ENCODE measurements around the gene RERGL. TPM values are rescaled to one million over a fixed set of nuclear protein-coding genes. Genes with fewer than 3 reads are reported as not detected.

Gene RERGL
- total RNA-seq, 1 experiment from 2014 or later, result not detected

GRCh38 chr12:18135086-18135485 is 45.1 kb upstream of the RERGL start:
- POLR2A ChIA-PET, result interaction anchor here (0.6 kb wide), 1 partner anchor 1217 kb away, joined by 3 read pairs; no protein-coding TSS in a partner anchor
- H3K4me3 Mint-ChIP-seq, result no peak overlapping the region
- no peaks in the 10 kb centered on the region for H3K27me3 Mint-ChIP-seq (ENCODE audit: low read depth)
- no peaks in the 10 kb centered on the region for H3K9me3 Mint-ChIP-seq
- H3K36me3 Mint-ChIP-seq, result no peaks in the 10 kb centered on the region
- no peak for ATAC-seq
- H3K27ac Mint-ChIP-seq, result no peak overlapping the region
- H3K4me1 Mint-ChIP-seq, result peaks cover 12% of the 10 kb centered on the region
- CTCF ChIA-PET, result interaction anchor here (0.6 kb wide), 1 partner anchor 39 kb away, joined by 3 read pairs; no protein-coding TSS in a partner anchor
- TF ChIP-seq ZNF416 (CRISPR knock-in tag; IDR thresholded peaks at IDR 0.05) (no peak), FOXP1 (CRISPR knock-in tag; IDR thresholded peaks at IDR 0.05; ENCODE audit: borderline replicate concordance) (no peak), KAT7 (CRISPR knock-in tag; IDR thresholded peaks at IDR 0.05; ENCODE audit: borderline replicate concordance) (no peak), FOXP4 (CRISPR knock-in tag; IDR thresholded peaks at IDR 0.05) (no peak), SMAD3 (CRISPR knock-in tag; IDR thresholded peaks at IDR 0.05; ENCODE audit: borderline replicate concordance) (no peak), MXD4 (CRISPR knock-in tag; IDR thresholded peaks at IDR 0.05; ENCODE audit: borderline replicate concordance) (no peak)
- no peak for DNase-seq (ENCODE audit: low spot score)

- ChIA-PET POLR2A (no interaction called here), CTCF (no interaction called here)
- peaks cover 26% of the 10 kb centered on the region for H3K9me3 Mint-ChIP-seq
- TF ChIP-seq RORB (CRISPR knock-in tag; IDR thresholded peaks at IDR 0.05) (no peak), ZNF396 (CRISPR knock-in tag; IDR thresholded peaks at IDR 0.05; ENCODE audit: borderline replicate concordance) (no peak), NR3C1 (CRISPR knock-in tag; conservative IDR thresholded peaks at IDR 0.05; ENCODE audit: low read depth) (no peak), ZNF219 (CRISPR knock-in tag; IDR thresholded peaks at IDR 0.05; ENCODE audit: borderline replicate concordance) (no peak), PREB (CRISPR knock-in tag; IDR thresholded peaks at IDR 0.05; ENCODE audit: borderline replicate concordance) (no peak), NFATC4 (CRISPR knock-in tag; IDR thresholded peaks at IDR 0.05) (no peak), EMX1 (CRISPR knock-in tag; IDR thresholded peaks at IDR 0.05) (no peak)
- H3K36me3 Mint-ChIP-seq, result peaks cover 28% of the 10 kb centered on the region
- DNase-seq (ENCODE audit: low spot score) (no peak), ATAC-seq (no peak)
- no peak overlapping the region for H3K4me3 Mint-ChIP-seq
- H3K4me1 Mint-ChIP-seq, result peaks cover 12% of the 10 kb centered on the region
- peaks cover 3% of the 10 kb centered on the region; the same call in 1 of the 2 replicates for H3K27me3 Mint-ChIP-seq (ENCODE audit: low read depth)
- no peak overlapping the region for H3K27ac Mint-ChIP-seq
Measured at GRCh38 chr12:18130851-18131250, 40.9 kb upstream of the RERGL start.

- Mint-ChIP-seq H3K27ac (no peak overlapping the region), H3K4me1 (no peaks in the 10 kb centered on the region), H3K36me3 (peaks cover 26% of the 10 kb centered on the region), H3K4me3 (no peak overlapping the region), H3K27me3 (ENCODE audit: low read depth) (peaks cover 3% of the 10 kb centered on the region; the same call in 1 of the 2 replicates), H3K9me3 (peaks cover 26% of the 10 kb centered on the region)
- ChIA-PET CTCF (no interaction called here), POLR2A (no interaction called here)
- no peak for DNase-seq (ENCODE audit: low spot score)
- ATAC-seq, result no peak
- TF ChIP-seq JAZF1 (CRISPR knock-in tag; IDR thresholded peaks at IDR 0.05) (no peak), ZNF512 (CRISPR knock-in tag; IDR thresholded peaks at IDR 0.05; ENCODE audit: borderline replicate concordance) (no peak), ZNF423 (CRISPR knock-in tag; IDR thresholded peaks at IDR 0.05) (no peak), GTF2I (CRISPR knock-in tag; conservative IDR thresholded peaks at IDR 0.05) (no peak), ATF3 (CRISPR knock-in tag; conservative IDR thresholded peaks at IDR 0.05) (no peak), ERG (CRISPR knock-in tag; IDR thresholded peaks at IDR 0.05) (no peak), ZNF232 (CRISPR knock-in tag; IDR thresholded peaks at IDR 0.05) (no peak), ZNF138 (CRISPR knock-in tag; conservative IDR thresholded peaks at IDR 0.05) (no peak), HMGXB4 (CRISPR knock-in tag; IDR thresholded peaks at IDR 0.05) (no peak), PRRX2 (CRISPR knock-in tag; IDR thresholded peaks at IDR 0.05) (no peak), ZSCAN18 (CRISPR knock-in tag; IDR thresholded peaks at IDR 0.05) (no peak), ZNF671 (CRISPR knock-in tag; IDR thresholded peaks at IDR 0.05) (no peak), ZNF121 (CRISPR knock-in tag; IDR thresholded peaks at IDR 0.05) (no peak)
Measured at GRCh38 chr12:18123707-18124106, 33.7 kb upstream of the RERGL start.

All from WTC11 (cell line).